B cell (primary cell): ENCODE results near the gene STK24. TPM values are rescaled to one million over a fixed set of nuclear protein-coding genes. Genes with fewer than 3 reads are reported as not detected.
A peak's percentile ranks its signal among the peaks of the same experiment; 100 is the strongest.

Experiments used
- ATAC-seq: fragments of 200-7000 bp; cut with Tn5 transposase; one replicate; pipeline ENCODE4 v1.10.0; 2021; ENCODE audit warnings: low read depth, mild to moderate bottlenecking, moderate number of reproducible peaks, moderate library complexity
- CTCF ChIA-PET: fragments of 350-600 bp; sonication (Branson Sonifier 250); formaldehyde crosslinking; loops from one replicate; lab custom pipeline; 2021; ENCODE audit warnings: antibody characterized with exemption, inconsistent platforms; lab: Charles Lee
- POLR2A ChIA-PET: fragments of 350-600 bp; sonication (Branson Sonifier 250); formaldehyde crosslinking; loops from one replicate; lab custom pipeline; 2021; ENCODE audit warnings: antibody characterized with exemption; lab: Charles Lee
- DNase-seq: peaks from one replicate; pipeline ENCODE4 v3.0.0; 2013
- H2AFZ ChIP-seq: 2 replicates; pipeline ENCODE4 v1.6.1; 2012; ENCODE audit warnings: mild to moderate bottlenecking, low read depth, low read length; ENCODE audit not compliant: insufficient read depth, poor library complexity, severe bottlenecking
- H3K27ac ChIP-seq, 2 donors: 1 replicate in 1 of 2; 2 replicates in 1 of 2; pipeline ENCODE4 v1.5.1; 2012 to 2013; ENCODE audit warnings: low read length in 2 of 2, mild to moderate bottlenecking in 2 of 2, moderate library complexity in 1 of 2
- H3K27me3 ChIP-seq, 4 experiments: fragments of 200-600 bp in 1 of 4; sonication (generic) in 1 of 4; replicated peaks in 1 of 4; 1 replicate in 2 of 4; 2 replicates in 2 of 4; pipeline versions ENCODE4 v1.6.1 to v1.7.0; 2013 to 2016; ENCODE audit warnings: low read length in 3 of 4, mild to moderate bottlenecking in 2 of 4, mixed read lengths in 1 of 4, moderate library complexity in 1 of 4; ENCODE audit not compliant: insufficient read depth in 4 of 4, control insufficient read depth in 3 of 4; ENCODE audit errors: control extremely low read depth in 1 of 4
- H3K36me3 ChIP-seq, 2 experiments: replicated peaks in 1 of 2; 1 replicate in 1 of 2; 2 replicates in 1 of 2; pipeline versions ENCODE4 v1.6.1 to v1.7.1; 2013; ENCODE audit warnings: low read length in 1 of 2; ENCODE audit not compliant: insufficient read depth in 2 of 2, control insufficient read depth in 1 of 2; ENCODE audit errors: control extremely low read depth in 1 of 2, extremely low read depth in 1 of 2
- H3K4me1 ChIP-seq, 2 donors: fragments of 200-600 bp in 1 of 2; sonication (generic) in 1 of 2; 1 replicate in 1 of 2; 2 replicates in 1 of 2; pipeline versions ENCODE4 v1.5.1 to v1.6.1; 2013 to 2017; ENCODE audit warnings: low read length in 2 of 2; ENCODE audit not compliant: control insufficient read depth in 2 of 2, insufficient read depth in 2 of 2
- H3K4me2 ChIP-seq: replicated peaks from 2 replicates; pipeline ENCODE3; 2012; ENCODE audit warnings: mild to moderate bottlenecking, low read depth, low read length; ENCODE audit not compliant: poor library complexity, severe bottlenecking
- H3K4me3 ChIP-seq, 5 experiments: fragments of 200-600 bp in 1 of 5; sonication (generic) in 1 of 5; 1 replicate in 3 of 5; 2 replicates in 2 of 5; pipeline versions ENCODE4 v1.5.1 to v1.7.0; 2011 to 2016; ENCODE audit warnings: low read length in 4 of 5, mild to moderate bottlenecking in 4 of 5, low read depth in 2 of 5, control low read depth in 1 of 5, moderate library complexity in 1 of 5; ENCODE audit not compliant: insufficient read depth in 1 of 5; ENCODE audit errors: control extremely low read depth in 1 of 5, extremely low read depth in 1 of 5
- H3K79me2 ChIP-seq: fragments of 200-600 bp; sonication (generic); one replicate; pipeline ENCODE4 v1.6.0; 2016; ENCODE audit warnings: low read length; ENCODE audit not compliant: control insufficient read depth, insufficient read depth
- H3K9ac ChIP-seq: fragments of 200-600 bp; sonication (generic); 2 replicates; pipeline ENCODE4 v1.6.1; 2017; ENCODE audit warnings: mild to moderate bottlenecking, low read length, moderate library complexity
- H3K9me3 ChIP-seq, 3 donors: one replicate each; pipeline versions ENCODE4 v1.6.1 to v1.7.1; 2013; ENCODE audit warnings: low read length in 2 of 3; ENCODE audit not compliant: control insufficient read depth in 2 of 3, insufficient read depth in 1 of 3; ENCODE audit errors: control extremely low read depth in 1 of 3
- H4K20me1 ChIP-seq: 2 replicates; pipeline ENCODE4 v1.6.0; 2012; ENCODE audit warnings: mild to moderate bottlenecking, low read length; ENCODE audit not compliant: insufficient read depth, control insufficient read depth, poor library complexity, severe bottlenecking
- H3K27ac Mint-ChIP-seq: one replicate; pipeline ENCODE4 v1.8.0; 2021; ENCODE audit warnings: mixed read lengths
- H3K27me3 Mint-ChIP-seq: one replicate; pipeline ENCODE4 v1.8.0; 2021; ENCODE audit warnings: mixed read lengths
- H3K4me1 Mint-ChIP-seq: one replicate; pipeline ENCODE4 v1.8.0; 2021; ENCODE audit warnings: mixed read lengths
- H3K4me3 Mint-ChIP-seq: one replicate; pipeline ENCODE4 v1.8.0; 2021; ENCODE audit warnings: mixed read lengths
- H3K9me3 Mint-ChIP-seq: one replicate; pipeline ENCODE4 v1.8.0; 2022; ENCODE audit warnings: mixed read lengths; ENCODE audit not compliant: insufficient read depth
- EZH2 ChIP-seq: IDR thresholded peaks from 2 replicates; pipeline ENCODE4 v1.6.1; 2012; ENCODE audit warnings: borderline replicate concordance, low read depth, mild to moderate bottlenecking, moderate library complexity, low read length; ENCODE audit not compliant: insufficient read depth, poor library complexity, severe bottlenecking
- WGBS: methylation state at CpG from one replicate; pipeline ENCODE4 v1.1.5; 2013; ENCODE audit warnings: missing lambda C conversion rate; ENCODE audit not compliant: insufficient coverage; 5-methylcytosine and 5-hydroxymethylcytosine counted together
- intact Hi-C: fragments of 100-400 bp; cut with micrococcal nuclease; formaldehyde crosslinking; loops from one replicate; pipeline ENCODE4 v1.10.0; 2022
- polyA plus RNA-seq: library from polyadenylated mRNA; depleted of rRNA; stranded (reverse); fragments of >200 nt; gene quantifications from 2 replicates; pipeline ENCODE4 v1.2.3, GENCODE V29; 2012
- total RNA-seq, 2 donors: library from RNA; stranded (reverse); fragments of 120-200 nt in 1 of 2; gene quantifications; 1 replicate in 1 of 2; 2 replicates in 1 of 2; pipeline versions ENCODE4 v1.2.3 to v1.2.4, GENCODE V29; 2013 to 2022
- TF ChIP-seq, protein P1 (sequence below): fragments of 200-600 bp; IDR thresholded peaks from one replicate; pipeline ENCODE4 v1.8.0; 2022; ENCODE audit warnings: antibody characterized with exemption, mild to moderate bottlenecking

STK24 gene
- total and polyA plus RNA-seq, 2 donors (not counting 1 experiment from before 2014, with no cell fraction given) = 47.2 to 117 TPM

DNA sequence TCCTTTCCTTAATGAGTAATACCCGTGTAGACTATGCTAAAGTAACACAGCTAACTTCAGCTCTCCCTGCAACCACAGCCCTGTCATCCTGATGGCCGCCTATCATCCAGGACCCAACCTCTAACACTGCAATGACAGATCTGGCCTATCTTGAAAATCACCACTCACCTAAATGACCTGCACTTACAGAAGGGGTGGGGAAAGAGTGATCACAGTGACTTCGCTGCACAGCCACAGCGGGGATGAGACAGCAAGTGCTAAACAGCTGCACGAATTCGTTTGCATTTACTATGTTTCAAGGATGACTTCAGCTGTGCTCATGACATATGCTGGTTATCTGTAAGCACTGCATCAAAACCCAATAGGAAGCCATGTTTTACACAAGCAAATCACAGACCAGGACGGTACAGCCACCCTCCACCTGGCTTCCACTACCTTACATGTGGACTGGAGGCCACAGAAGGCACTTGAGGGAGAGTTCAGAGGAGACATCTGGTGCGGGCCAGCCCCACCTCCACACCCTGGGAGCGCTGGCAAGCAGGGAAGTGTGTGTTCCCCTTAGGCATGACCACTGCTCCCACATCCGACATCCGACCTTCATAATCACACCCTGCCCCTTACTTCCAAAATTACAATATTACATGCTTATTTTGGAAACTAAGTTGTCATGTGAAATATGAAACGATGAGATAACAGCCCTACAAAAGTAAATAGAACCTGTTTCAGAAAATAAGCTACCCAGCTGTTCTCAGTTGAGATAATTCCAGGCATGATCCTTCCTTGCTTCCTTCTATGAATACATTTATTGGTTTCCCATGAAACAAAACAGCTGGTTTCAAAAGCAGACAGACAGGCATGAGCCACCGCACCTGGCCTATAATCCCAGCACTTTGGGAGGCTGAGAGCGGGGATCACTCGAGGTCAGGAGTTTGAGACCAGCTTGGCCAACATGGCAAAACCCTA is 95.7 kb downstream of the STK24 start:
- intact Hi-C loops = no loop called here
- WGBS = 88% methylated on average over 10 of the region's 15 CpGs
- Histone ChIP-seq H3K4me3 (no peak overlapping the region), H3K4me2 (no peak overlapping the region), H2AFZ (no peak overlapping the region), H3K36me3 (peaks cover 0 to 24% of the 10 kb centered on the region in 2 experiments), H3K27ac (peak overlapping the region in 1 of 2 donors; percentile 18), H3K4me1 (peaks cover 40 to 65% of the 10 kb centered on the region in 2 donors), H3K79me2 (peaks cover 95% of the 10 kb centered on the region), H3K27me3 (no peaks in the 10 kb centered on the region), H4K20me1 (peaks cover 98% of the 10 kb centered on the region), H3K9me3 (peaks cover 0 to 4% (median 0%) of the 10 kb centered on the region in 3 donors), H3K9ac (no peak overlapping the region)
- TF ChIP-seq, protein P1, sequence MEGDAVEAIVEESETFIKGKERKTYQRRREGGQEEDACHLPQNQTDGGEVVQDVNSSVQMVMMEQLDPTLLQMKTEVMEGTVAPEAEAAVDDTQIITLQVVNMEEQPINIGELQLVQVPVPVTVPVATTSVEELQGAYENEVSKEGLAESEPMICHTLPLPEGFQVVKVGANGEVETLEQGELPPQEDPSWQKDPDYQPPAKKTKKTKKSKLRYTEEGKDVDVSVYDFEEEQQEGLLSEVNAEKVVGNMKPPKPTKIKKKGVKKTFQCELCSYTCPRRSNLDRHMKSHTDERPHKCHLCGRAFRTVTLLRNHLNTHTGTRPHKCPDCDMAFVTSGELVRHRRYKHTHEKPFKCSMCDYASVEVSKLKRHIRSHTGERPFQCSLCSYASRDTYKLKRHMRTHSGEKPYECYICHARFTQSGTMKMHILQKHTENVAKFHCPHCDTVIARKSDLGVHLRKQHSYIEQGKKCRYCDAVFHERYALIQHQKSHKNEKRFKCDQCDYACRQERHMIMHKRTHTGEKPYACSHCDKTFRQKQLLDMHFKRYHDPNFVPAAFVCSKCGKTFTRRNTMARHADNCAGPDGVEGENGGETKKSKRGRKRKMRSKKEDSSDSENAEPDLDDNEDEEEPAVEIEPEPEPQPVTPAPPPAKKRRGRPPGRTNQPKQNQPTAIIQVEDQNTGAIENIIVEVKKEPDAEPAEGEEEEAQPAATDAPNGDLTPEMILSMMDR = no peak
- TF ChIP-seq EZH2 = no peak
- Mint-ChIP-seq H3K27me3 (no peaks in the 10 kb centered on the region), H3K9me3 (no peaks in the 10 kb centered on the region), H3K4me1 (peaks cover 79% of the 10 kb centered on the region), H3K27ac (peak overlapping the region; percentile 75), H3K4me3 (no peak overlapping the region)
- DNase-seq (peak; percentile 20), ATAC-seq (no peak)
- CTCF ChIA-PET = interaction anchor here (0.5 to 4.8 kb wide), 3 partner anchors 60 to 171 kb away, joined by 3 to 40 read pairs (median 4); no protein-coding TSS in a partner anchor
- POLR2A ChIA-PET = interaction anchor here (0.7 kb wide), 1 partner anchor 73 kb away, joined by 5 read pairs; no protein-coding TSS in a partner anchor
